GM19351 (cell line): ENCODE measurements around the gene RNF214.
"Not testable (repeated sequence)": the region's sequence is repeated elsewhere in the genome, so short reads cannot be mapped to it uniquely, and the experiment has no call there.

Experiments used
- ATAC-seq: cut with Tn5 transposase; IDR thresholded peaks from one replicate; pipeline ENCODE4 v1.9.1; 2021; ENCODE audit warnings: mild to moderate bottlenecking, moderate library complexity; ENCODE audit not compliant: unreplicated experiment

The RNF214 gene

DNA sequence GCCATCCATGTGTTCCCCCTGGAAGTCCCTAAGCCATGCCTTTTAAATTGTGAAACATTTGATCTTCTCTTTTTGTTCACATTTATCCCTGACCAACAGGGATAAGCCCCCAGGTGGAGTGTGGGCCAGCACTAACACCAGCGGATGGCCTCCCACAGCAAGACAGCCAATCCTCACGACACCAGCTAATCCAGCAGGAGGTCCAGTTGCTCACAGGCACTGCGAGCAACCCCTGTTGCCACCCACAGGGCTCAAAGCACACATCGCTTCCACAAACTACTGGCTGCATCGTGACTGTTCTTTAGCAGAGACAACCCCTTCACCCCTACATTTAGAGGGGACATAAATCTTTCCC, 2.6 kb upstream of the RNF214 start:
- no peak for ATAC-seq

DNA sequence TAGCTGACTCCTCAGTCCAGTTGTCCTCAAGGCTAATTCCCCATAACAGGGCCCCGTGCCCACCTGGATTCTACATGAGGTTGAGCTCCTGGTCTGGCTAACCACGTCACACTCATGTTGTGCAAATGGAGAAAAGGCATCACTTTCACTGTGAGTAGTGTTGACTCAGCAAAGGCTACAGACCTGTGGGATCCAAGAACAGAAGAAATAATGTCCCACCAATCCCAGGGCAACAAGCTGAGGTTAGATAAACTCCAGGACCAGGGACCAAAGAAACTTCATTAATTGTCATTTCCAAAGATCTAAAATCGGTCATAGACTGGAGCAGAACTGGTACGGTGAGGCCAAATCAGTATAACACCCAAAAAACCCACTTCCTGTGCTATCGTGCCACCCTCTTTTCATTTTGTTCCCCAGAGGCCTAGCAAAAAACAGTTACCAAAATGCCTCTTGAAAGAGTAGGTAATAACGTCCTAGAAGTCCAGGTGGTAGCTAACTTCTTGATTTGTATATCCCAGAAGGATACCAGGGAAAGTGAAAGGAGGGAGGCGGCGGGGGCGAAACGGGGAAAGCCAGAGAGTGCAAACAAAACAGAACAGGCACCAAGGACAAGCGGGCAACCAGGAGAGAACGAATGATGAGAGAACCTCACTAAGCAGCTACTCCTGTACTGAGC, 2.0 kb upstream of the RNF214 start:
- no peak for ATAC-seq

DNA sequence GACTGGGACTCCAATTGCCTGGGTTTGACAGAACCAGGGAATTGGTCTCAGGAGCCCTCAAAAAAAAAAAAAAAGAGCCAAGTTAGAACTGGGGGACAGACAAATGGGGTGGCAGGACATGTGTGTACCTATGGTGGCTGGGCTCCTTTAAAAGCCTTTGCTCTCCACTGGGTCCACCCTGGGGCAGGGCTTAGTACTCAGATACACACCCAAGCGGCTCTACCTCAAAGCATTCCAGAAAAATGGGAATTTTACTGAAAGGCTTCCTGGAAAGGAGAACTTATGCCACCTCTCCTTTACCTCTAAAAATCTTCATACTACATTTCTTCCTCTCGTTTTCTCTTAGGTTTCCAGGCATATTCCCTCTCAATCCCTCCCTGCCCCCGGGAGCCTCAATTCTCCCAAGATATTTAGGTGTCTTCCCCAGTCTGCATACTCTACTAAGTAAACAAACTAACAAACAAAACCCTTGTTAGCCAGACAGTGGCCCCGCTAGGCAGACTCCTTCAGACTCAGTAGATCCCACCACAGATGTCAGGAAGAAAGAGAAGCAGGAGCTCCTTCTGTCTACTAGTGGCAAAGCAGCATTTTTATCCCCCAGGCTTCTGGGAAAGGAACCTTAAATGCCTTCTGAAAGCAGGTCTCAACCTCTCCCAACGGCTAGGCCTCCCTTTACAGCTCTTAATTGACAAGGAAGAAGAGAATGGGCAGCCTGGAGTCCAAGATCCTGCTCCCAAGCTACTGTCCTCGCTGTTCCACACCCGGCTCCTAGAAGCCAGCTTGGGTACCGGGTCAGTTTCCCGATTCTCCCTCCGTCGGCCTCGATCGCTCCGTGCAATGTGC, 1.3 kb upstream of the RNF214 start:
- no peak for ATAC-seq

DNA sequence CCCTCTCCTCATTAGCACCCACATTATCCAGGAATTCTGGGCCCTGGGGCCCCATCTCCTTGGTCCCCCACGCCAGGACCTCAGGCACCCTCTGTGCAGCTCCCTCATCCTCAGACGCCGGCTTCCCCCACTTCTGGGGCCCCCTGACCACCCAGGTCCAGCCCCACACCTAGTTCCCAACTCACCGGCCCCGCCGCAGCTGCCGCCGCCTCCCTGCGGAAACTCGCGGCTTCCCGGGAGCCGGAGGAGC, 704 bp upstream of the RNF214 start, which contains the start of gene PCSK7:
Gene PCSK7 (minus strand): TSS at position 232 of the 250 bp plus-strand sequence. CDS start 2,229 bp downstream, outside the sequence.
- ATAC-seq = no peak

DNA sequence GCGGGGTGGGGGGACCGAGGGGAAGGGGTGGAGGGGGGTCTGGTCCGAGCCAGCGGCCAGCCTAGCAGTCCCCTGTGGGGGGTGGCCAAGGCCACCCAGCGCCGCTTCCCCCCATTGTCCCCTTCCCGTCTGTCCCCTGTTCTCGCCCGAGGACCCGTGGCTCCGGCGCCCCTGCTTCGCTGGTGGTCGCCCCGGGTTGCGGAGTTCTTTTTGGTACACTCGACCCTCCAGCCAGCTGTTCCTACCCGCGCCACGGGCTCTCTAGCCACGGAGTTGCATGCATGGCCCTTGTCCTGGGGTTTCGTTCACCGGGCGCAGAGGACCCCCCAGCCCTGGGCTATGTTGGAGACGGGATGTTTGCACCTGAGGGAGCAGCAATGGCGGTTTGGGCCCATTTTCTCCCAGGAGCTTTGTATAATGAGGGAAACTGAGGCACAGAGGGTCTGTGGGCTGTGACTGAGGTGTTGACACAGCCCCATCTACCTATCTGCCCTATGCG, 489 bp downstream of the RNF214 start:
- ATAC-seq = no peak

DNA sequence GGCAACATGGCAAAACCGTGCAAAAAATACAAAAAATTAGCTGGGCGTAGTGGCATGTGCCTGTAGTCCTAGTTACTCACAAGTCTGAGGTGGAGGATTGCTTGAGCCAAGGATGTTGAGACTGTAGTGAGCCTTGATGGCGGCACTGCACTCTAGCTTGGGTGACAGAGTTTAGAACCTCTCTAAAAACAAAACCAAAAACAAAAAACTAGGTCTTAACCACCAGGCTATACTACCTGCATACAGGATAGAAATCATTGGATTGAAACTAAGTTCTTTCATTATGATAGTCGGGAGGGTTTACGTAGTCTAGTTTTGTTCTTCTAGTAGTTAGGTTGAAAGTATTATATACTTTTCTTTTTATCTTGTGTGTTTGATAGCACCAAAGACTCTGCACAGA, 5.8 kb downstream of the RNF214 start:
- no peak for ATAC-seq

DNA sequence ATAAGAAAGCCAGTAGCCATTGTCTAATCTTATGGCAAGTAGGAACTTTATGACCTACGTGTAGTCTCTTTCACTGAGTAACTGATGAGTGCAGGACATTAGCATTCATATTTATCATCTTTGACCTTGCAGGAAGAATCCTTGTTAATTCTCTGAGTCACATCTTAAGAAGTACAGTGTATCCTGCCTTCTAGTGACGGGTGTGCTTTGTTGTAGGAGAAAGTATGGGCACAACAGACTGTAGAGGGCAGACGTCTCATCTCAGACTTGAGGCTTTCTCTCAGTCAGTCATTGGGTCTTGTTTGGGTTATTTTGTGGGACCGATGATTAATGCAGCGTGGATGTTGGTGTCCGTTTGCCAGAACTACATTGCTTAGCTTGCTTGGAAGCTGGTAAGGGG, 6.8 kb downstream of the RNF214 start:
- ATAC-seq = no peak

DNA sequence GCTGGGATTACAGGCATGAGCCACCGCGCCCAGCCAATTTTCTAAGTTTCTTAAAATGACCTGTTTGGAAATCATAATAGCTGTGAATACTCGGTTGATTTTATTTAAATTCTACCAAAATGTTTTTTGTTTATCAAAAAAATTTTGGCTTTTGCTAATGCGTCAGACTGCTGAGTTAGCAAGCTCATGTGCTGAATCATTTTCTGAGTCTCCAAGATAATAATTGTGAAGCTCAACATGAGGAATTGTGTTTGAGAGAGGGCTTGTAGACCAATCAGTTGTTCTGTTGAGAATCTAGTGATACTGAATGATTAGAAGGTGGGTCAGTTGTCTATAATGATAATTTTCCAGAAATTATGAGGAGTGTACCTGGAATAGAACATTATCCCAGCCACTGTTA, 15.9 kb downstream of the RNF214 start:
- ATAC-seq = no peak

DNA sequence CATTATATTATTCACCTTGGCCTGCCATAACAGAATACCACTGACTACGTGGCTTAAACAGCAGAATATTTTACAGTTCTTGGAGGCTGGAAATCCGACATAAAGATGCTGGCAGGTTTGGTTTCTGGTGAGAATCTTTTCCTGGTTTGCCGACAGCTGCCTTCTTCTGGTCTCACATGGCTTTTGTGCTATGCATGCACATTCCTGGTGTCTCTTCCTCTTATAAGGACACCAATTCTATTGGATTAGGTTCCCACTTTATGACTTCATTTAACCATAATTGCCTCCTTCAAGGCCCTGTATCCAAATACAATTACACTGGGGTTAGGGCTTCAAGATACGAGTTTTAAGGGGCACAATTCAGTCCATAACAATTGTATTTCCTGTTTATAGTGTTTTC, 17.1 kb downstream of the RNF214 start:
- no peak for ATAC-seq

DNA sequence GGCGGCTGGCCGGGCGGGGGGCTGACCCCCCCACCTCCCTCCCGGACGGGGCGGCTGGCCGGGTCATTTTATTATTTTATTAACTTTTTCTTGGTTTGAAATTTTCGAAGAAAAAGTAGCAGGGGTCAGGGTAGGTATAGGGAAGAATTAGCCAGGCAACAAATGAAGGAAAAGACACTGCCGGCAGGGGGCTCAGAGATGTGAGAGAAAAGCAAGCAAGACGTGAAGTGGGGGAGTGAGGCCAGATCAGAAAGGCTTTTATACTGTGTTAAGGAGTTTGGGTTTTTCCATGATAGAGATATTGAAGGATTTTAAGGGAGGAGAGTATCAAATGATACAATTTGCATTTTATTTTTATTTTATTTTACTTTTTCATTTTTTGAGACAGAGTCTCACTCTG, 19.0 kb downstream of the RNF214 start:
- ATAC-seq = no peak

DNA sequence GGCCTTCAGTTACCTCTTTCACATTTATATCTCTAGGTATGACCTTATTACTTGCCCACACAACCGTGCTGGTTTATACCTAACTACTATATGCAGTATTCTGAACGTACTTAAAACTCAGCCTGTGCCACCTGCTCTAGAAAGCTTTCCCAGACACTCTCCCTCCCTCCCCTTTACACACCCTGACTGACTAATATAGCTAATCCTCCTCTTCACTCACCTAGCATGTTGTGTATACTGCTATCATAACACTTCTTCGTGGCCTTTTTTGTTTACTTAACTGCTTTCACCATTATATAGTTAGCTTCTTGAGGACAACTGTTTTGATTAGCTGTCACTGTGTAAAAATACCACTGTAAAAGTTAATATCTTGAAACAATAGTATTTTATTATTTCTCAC, 23.5 kb downstream of the RNF214 start:
- ATAC-seq = no peak

DNA sequence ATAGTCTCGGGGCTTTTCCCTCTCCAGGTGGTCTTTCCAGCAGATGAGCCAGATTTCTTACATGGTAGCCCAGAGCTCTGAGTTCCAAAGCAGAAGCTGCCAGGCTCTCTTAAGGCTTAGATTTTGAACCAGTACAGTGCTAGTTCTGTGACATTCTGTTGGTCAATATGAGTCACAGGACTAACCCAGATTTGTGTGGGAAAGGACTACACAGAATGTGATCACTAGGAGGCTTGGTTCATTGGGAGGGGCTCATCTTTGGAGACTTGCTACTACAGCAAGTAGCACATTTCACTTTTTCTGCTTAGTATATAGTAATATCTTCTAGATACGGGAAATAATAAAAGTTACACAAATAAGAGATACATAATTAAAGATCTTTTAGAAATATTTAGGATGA, 24.1 kb downstream of the RNF214 start:
- no peak for ATAC-seq

DNA sequence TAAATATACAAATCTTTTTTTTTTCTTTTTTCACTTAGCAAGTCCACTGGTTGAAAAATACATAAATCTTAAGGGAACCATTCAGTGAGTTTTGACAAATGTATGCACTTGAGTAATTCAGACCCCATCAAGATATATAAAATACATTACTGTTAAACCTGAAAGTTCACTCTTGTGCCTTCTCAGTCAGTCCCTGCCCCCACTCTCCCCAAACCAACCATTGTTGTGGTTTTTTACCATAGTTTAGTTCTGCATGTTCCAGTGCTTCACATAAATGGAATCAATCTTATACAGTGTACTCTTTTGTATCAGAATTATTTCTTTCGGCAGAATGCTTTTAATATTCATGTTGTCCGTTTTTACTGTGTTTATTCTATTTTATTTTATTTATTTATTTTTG, 26.1 kb downstream of the RNF214 start:
- ATAC-seq = no peak

DNA sequence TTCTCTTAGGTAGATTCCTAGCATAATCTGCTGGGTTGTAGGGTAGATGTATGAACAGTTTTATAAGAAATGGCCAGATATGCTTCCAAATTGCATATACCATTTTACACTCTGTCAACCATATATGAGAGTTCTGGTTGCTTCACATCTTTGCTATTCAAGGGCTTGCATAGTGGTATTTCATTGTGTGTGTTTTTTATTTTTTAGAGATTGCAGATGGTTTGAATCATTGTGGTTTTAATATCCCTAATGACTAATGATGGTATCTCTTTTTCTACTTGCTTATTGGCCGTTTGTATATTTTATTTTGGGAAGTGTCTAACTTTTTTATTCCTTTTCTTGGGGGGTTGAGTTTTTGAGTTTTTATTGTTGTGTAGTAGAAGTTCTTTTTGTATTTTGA, 26.9 kb downstream of the RNF214 start:
- ATAC-seq = no peak

DNA sequence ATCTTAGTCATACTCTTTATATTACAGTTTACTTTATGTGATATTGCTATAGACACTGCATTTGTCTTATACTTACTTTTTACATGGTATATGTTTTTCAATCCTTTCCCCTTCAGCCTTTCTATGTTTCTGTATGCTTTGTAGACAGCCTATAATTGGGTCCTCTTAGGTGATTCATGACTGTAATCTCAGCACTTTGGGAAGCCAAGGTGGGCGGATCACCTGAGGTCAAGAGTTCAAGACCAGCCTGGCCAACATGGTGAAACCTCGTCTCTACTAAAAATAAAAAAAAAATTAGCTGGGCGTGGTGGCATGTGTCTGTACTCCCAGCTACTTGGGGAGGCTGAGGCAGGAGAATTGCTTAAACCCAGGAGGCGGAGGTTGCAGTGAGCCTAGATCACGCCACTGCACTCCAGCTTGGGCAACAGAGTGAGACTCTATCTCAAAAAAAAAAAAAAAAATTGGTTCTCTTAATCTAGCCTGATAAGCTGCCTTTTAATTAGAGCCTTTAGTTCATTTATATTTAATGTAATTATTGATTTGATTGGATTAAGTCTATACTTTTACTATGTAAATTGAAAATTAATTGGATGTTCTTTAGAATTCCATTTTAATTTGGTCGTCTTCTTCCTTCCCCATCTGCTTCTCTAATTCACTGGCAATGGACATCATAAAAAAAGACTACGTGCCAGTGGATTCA, 32.3 kb downstream of the RNF214 start:
- not testable (repeated sequence) for ATAC-seq

DNA sequence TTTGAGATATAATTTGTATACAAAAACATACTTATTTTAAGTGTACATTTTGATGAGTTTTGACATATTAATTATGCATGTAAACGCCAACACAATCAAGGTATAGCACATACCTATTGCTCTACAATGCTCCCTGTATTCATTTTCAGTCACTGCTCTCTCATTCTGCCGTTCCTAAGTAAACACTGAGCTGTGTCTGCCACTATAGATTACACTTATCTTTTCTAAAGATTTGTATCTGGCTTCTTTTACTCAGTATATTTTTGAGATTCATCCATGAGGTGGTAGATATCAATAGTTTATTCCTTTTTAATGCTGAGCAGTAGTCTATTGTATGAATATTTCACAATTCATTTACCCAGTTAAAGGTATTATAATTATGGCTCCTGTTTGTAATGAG, 33.3 kb downstream of the RNF214 start:
- ATAC-seq = no peak

DNA sequence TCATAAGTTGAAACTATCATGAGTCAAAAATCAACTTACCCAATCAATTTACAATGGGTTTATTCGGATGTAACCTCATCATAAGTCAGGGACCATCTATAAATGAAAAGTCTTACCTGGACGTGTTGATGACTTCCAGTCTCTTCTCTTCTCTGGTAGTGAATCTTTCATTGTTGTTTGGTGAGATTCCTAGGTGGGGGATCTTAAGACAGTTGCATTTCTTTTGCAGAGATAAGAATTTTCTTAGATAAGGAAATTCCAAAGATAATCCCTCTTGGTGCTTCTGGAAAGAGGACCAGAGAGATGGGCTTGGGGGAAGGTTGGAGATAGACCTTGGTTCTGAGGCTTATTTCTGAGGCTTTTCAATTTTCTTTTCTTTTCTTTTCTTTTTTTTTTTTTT, 37.4 kb downstream of the RNF214 start:
- ATAC-seq = no peak

DNA sequence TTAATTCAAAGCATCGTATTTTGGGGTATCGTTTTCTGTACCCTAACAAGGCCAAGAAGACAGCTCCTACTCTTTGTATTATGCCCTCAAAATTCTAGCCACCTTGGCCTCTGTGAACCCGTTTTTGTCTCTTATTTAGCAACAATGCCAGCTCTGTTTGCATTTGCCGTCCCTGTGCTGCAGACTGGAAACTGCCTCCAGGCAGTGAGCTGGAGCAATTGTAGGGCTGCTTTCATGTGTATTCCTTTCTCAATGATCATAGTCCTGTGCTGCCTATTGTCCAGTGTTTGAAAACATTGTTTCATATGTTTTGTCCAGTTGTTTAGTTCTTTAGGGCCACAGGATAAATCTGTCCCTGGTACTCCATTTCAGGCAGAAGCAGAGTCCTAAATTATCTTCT, 38.7 kb downstream of the RNF214 start:
- ATAC-seq = no peak

DNA sequence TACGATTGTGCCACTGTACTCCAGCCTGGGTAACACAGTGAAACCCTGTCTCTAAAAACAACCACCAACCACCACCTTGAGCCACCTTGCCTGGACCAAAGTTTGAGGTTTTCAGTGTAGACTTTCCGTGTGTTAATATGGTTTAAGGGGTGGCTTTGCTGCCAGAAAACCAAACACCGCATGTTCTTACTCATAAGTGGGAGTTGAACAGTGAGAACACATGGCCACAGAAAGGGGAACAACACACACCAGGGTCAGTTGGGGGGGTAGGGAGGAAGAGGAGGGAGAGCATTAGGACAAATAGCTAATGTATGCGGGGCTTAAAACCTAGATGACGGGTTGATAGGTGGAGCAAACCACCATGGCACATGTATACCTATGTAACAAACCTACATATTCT, 39.7 kb downstream of the RNF214 start:
- not testable (repeated sequence) for ATAC-seq

DNA sequence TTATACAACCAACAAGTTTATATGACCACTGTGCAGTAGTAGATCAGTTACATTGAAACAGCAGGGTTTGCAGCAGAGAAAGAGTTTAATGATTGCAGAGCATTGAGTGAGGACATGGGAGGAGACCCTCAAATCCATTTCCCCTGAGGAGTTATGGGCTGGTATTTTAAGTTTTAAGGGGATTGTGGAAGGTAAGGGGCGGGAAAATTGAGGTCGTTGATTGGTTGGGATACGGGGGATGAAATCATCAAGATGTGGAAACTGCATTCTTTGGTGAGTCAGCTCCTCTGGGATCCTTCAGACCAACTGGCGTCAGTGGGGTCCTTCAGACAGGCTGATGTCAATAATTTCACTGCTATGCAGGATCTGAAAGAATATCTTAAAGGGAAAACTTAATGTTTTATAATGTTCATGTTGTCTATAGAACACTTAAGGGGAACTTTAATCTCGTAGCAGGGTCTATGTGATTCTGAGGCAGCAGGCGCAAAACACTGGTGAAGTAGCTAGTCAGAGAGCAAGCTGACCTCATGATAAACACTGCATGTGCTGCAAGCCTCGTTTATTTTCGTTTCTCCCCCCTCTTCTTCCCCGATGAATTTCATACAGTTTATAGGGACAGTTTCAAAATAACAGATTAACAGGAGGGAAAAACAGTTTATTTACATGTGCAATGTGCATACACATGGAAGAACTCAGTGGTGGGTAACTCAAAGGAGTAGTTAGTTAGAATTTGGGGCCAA, 41.2 kb downstream of the RNF214 start:
- ATAC-seq = no peak

DNA sequence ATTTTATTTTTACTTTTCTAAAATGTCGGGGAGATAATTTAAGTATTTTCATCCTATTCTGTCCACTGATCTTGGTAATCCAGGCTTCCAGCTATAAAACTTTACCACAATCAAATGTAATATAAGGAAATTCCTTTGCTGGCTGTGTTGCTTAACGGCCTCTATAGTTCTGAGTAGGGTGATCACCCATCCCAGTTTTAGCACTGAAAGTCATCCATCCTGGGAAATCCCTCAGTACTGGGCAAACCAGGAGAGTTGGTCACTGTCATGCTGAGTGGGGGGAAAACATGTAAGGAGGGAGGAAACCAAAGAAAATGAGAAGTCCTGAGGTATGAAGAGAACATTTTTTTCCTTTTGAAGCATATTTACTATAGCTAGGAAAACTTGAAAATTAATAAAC, 45.9 kb downstream of the RNF214 start:
- no peak for ATAC-seq
